Measurements from ENCODE around the gene MAP10.

The MAP10 gene

GRCh38 chr1:232797856-232798510, 7.2 kb upstream of the MAP10 start:
- DNase-seq (ENCODE audit: low read depth) = no peak

GRCh38 chr1:232798920-232799319, 6.3 kb upstream of the MAP10 start:
- no peak for DNase-seq (ENCODE audit: low read depth)

- no peak for DNase-seq (ENCODE audit: low read depth)
Measured at GRCh38 chr1:232806186-232806510, 932 bp downstream of the MAP10 start.

- DNase-seq (ENCODE audit: low read depth) = no peak
Measured at GRCh38 chr1:232810856-232811255, 5.6 kb downstream of the MAP10 start.

GRCh38 chr1:232812560-232812959, 7.3 kb downstream of the MAP10 start:
- no peak for DNase-seq (ENCODE audit: low read depth)

GRCh38 chr1:232813097-232813496, 7.9 kb downstream of the MAP10 start:
- no peak for DNase-seq (ENCODE audit: low read depth)

GRCh38 chr1:232813760-232814159, 8.5 kb downstream of the MAP10 start:
- no peak for DNase-seq (ENCODE audit: low read depth)

GRCh38 chr1:232816324-232816723, 11.1 kb downstream of the MAP10 start:
- no peak for DNase-seq (ENCODE audit: low read depth)

- no peak for DNase-seq (ENCODE audit: low read depth)
Measured at GRCh38 chr1:232818040-232818439, 12.8 kb downstream of the MAP10 start.

GRCh38 chr1:232820431-232820830, 15.2 kb downstream of the MAP10 start:
- DNase-seq (ENCODE audit: low read depth) = no peak

GRCh38 chr1:232822530-232822929, 17.3 kb downstream of the MAP10 start:
- no peak for DNase-seq (ENCODE audit: low read depth)

- DNase-seq (ENCODE audit: low read depth) = no peak
Measured at GRCh38 chr1:232826318-232826717, 21.1 kb downstream of the MAP10 start.

GRCh38 chr1:232830661-232831060, 25.4 kb downstream of the MAP10 start:
- no peak for DNase-seq (ENCODE audit: low read depth)

- no peak for DNase-seq (ENCODE audit: low read depth)
Measured at GRCh38 chr1:232831895-232832294, 26.7 kb downstream of the MAP10 start.

- DNase-seq (ENCODE audit: low read depth) = no peak
Measured at GRCh38 chr1:232834066-232834465, 28.9 kb downstream of the MAP10 start.

- no peak for DNase-seq (ENCODE audit: low read depth)
Measured at GRCh38 chr1:232835166-232835565, 29.9 kb downstream of the MAP10 start.

- no peak for DNase-seq (ENCODE audit: low read depth)
Measured at GRCh38 chr1:232837087-232837486, 31.9 kb downstream of the MAP10 start.

- no peak for DNase-seq (ENCODE audit: low read depth)
Measured at GRCh38 chr1:232841823-232842565, 36.8 kb downstream of the MAP10 start.

GRCh38 chr1:232844791-232845190, 39.6 kb downstream of the MAP10 start:
- DNase-seq (ENCODE audit: low read depth) = no peak

- no peak for DNase-seq (ENCODE audit: low read depth)
Measured at GRCh38 chr1:232845406-232845955, 40.3 kb downstream of the MAP10 start.

- DNase-seq (ENCODE audit: low read depth) = no peak
Measured at GRCh38 chr1:232851532-232851931, 46.3 kb downstream of the MAP10 start.

- DNase-seq (ENCODE audit: low read depth) = no peak
Measured at GRCh38 chr1:232853994-232854797, 49.0 kb downstream of the MAP10 start.

GRCh38 chr1:232854798-232855159, 49.6 kb downstream of the MAP10 start:
- DNase-seq (ENCODE audit: low read depth) = no peak
